HT-29 (cell line): ENCODE data around the gene HSD11B1. TPM values are rescaled to one million over a fixed set of nuclear protein-coding genes. Genes with fewer than 3 reads are reported as not detected.

Experiments used
- DNase-seq: peaks from one replicate; pipeline ENCODE4 v3.0.0-alpha.2; 2015; ENCODE audit warnings: low spot score
- total RNA-seq: library from RNA; depleted of rRNA; stranded (reverse); fragments of >200 nt; shearing (Covaris generic); gene quantifications from 2 replicates; pipeline ENCODE4 v1.2.3, GENCODE V29; 2014

HSD11B1 gene
- total RNA-seq, 1 experiment from 2014 or later = not detected

GRCh38 chr1:209727286-209727685, 22.6 kb downstream of the HSD11B1 start:
- no peak for DNase-seq

GRCh38 chr1:209727785-209728184, 23.1 kb downstream of the HSD11B1 start:
- no peak for DNase-seq

GRCh38 chr1:209728466-209728865, 23.8 kb downstream of the HSD11B1 start:
- no peak for DNase-seq

GRCh38 chr1:209729436-209729835, 24.8 kb downstream of the HSD11B1 start:
- DNase-seq = no peak

GRCh38 chr1:209732725-209733124, 28.1 kb downstream of the HSD11B1 start:
- no peak for DNase-seq

GRCh38 chr1:209733409-209734192, 29.0 kb downstream of the HSD11B1 start:
- DNase-seq = no peak

- DNase-seq = no peak
Measured at GRCh38 chr1:209736490-209737117, 32.0 kb downstream of the HSD11B1 start.

GRCh38 chr1:209737118-209737505, 32.5 kb downstream of the HSD11B1 start:
- no peak for DNase-seq

- no peak for DNase-seq
Measured at GRCh38 chr1:209738270-209738669, 33.6 kb downstream of the HSD11B1 start.

- no peak for DNase-seq
Measured at GRCh38 chr1:209741193-209741592, 36.5 kb downstream of the HSD11B1 start.

- no peak for DNase-seq
Measured at GRCh38 chr1:209741889-209742288, 37.2 kb downstream of the HSD11B1 start.

GRCh38 chr1:209742409-209743144, 37.9 kb downstream of the HSD11B1 start:
- no peak for DNase-seq

- no peak for DNase-seq
Measured at GRCh38 chr1:209743145-209743482, 38.5 kb downstream of the HSD11B1 start.

GRCh38 chr1:209746451-209747165, 42.0 kb downstream of the HSD11B1 start:
- no peak for DNase-seq

- peak; percentile 97 for DNase-seq
Measured at GRCh38 chr1:209747580-209748262, 43.1 kb downstream of the HSD11B1 start.

GRCh38 chr1:209748620-209749019, 44.0 kb downstream of the HSD11B1 start:
- no peak for DNase-seq

GRCh38 chr1:209749205-209749604, 44.6 kb downstream of the HSD11B1 start:
- DNase-seq = no peak

- no peak for DNase-seq
Measured at GRCh38 chr1:209749670-209750323, 45.2 kb downstream of the HSD11B1 start.

GRCh38 chr1:209751627-209752231, 47.1 kb downstream of the HSD11B1 start:
- DNase-seq = no peak

- no peak for DNase-seq
Measured at GRCh38 chr1:209752890-209753289, 48.2 kb downstream of the HSD11B1 start.
